HCEC 1CT (cell line): Measurements from ENCODE around the gene OPHN1.

Source experiments
- DNase-seq: peaks from one replicate; pipeline ENCODE4 v3.0.0-alpha.2; 2017

Gene OPHN1, protein sequence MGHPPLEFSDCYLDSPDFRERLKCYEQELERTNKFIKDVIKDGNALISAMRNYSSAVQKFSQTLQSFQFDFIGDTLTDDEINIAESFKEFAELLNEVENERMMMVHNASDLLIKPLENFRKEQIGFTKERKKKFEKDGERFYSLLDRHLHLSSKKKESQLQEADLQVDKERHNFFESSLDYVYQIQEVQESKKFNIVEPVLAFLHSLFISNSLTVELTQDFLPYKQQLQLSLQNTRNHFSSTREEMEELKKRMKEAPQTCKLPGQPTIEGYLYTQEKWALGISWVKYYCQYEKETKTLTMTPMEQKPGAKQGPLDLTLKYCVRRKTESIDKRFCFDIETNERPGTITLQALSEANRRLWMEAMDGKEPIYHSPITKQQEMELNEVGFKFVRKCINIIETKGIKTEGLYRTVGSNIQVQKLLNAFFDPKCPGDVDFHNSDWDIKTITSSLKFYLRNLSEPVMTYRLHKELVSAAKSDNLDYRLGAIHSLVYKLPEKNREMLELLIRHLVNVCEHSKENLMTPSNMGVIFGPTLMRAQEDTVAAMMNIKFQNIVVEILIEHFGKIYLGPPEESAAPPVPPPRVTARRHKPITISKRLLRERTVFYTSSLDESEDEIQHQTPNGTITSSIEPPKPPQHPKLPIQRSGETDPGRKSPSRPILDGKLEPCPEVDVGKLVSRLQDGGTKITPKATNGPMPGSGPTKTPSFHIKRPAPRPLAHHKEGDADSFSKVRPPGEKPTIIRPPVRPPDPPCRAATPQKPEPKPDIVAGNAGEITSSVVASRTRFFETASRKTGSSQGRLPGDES

DNA sequence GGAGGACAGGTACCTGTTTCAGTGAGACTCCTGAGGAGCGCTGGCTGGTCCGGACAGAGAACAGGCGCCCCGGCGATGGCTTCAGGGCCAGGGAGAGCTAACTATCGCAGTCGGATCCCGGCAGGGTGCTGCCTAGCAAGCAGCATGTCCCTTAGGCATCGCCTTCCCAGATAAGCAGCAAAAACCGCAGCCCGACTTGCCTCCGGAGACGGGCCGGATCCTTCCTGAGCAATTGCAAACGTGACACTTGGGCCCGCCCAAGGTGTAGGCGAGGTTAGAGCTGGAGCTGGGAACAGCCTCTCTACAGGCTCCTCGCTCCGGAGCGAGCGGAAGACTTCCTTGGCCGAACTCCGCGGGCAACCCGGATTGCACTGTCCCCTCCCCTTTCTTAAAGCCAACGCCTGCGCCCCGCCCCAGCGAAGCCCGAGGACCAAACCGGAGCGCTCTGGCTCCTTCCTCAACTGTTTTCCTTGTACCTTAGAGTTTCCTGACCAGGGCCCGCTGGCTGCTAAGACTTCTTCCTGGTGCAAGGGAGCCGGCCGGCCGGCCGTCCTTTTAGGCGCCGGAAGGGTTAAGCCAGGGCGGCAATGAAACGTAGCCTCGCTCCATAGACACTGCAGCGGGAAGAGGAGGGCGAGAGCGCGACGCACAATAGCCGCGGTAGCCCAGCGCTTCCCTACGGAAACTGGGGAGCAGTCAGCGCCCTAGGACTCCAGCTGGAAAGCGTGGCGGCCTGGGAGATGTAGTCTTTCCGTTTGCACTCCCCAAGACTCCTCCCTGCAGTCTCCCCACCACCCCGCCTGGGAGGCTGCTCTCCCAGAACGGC is at the start of gene OPHN1:
TSS of gene OPHN1 (minus strand) at position 341 of the 826 bp plus-strand sequence. CDS start 475 bp downstream, outside the sequence.
- peak; percentile 82 for DNase-seq

DNA sequence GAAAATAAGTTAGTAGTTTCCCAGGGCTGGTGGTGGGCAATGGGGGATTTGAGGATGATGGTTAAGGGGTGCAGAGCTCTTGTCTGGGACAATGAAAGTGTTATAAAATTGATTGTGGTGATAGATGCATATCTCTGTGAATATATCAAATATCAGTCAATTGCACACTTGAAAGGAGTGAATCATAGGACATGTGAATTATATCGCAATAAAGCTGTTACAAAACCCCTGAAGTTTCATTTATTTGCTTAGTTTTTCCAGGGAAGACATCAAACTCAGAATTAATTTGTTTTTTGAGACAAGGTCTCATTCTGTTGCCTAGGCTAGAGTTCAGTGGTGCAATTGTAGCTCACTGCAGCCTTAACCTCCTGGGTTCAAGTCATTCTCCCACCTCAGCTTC is 47.7 kb upstream of the OPHN1 start:
- no peak for DNase-seq

DNA sequence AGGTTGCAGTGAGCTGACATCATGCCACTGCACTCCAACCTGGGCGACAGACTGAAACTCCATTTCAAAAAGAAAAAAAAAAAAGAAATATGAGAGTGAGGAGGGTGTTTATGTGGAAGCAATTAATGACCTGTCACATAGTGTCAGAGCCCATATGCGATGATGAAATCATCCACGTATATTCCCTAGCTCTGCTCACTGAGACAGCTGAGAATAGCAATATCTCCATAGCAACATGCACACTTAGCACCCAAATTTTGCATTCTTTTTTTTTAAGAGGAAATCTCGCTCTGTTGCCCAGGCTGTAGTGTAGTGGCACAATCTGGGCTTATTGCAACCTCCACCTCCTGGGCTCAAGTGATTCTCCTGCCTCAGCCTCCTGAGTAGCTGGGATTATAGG is 31.5 kb upstream of the OPHN1 start:
- DNase-seq, result no peak

DNA sequence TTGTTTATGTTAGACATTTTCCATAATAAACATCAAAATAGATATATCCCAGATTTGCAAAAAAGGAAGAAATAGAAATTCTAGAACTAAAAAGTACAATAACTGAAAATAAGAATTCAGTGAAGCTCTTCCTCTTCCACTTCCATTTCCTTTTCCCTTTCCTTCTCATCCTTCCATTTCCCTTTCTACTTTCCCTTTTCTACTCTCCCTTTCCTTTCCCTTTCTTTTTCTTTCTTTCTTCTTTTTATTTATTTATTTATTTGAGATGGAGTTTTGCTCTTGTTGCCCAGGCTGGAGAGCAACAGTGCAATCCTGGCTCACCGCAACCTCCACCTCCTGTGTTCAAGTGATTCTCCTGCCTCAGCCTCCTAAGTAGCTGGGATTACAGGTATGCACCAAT is 30.6 kb upstream of the OPHN1 start:
- no peak for DNase-seq

DNA sequence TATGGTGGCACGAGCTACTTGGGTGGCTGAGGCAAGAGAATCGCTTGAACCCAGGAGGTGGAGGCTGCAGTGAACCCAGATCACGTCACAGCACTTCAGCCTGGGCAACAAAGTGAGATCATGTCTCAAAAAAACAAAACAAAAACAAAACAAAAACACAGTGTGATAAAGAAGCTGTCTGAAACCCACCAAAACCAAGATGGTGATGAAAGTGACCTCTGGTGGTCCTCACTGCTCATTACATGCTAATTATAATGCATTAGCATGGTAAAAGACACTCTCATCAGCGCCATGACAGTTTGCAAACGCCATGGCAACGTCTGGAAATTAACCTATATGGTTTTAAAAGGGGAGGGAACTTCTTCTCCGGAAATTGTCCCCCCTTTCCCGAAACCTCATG is 29.4 kb upstream of the OPHN1 start:
- peak; percentile 37 for DNase-seq

DNA sequence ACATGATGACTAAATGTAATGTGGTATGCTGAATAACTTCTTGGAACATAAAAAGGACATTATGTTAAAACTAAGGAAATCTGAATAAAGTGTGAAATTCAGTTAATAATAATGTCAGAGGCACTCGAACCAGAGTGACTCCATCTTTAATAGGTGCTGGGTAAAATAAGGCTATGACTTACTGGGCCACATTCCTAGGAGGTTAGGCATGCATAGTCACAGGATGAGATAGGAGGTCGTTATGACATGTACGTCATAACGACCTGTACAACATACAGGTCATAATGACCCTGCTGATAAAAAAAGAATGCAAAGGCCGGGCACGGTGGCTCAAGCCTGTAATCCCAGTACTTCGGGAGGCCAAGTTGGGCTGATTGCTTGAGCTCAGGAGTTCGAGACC is 28.9 kb upstream of the OPHN1 start:
- peak; percentile 36 for DNase-seq

DNA sequence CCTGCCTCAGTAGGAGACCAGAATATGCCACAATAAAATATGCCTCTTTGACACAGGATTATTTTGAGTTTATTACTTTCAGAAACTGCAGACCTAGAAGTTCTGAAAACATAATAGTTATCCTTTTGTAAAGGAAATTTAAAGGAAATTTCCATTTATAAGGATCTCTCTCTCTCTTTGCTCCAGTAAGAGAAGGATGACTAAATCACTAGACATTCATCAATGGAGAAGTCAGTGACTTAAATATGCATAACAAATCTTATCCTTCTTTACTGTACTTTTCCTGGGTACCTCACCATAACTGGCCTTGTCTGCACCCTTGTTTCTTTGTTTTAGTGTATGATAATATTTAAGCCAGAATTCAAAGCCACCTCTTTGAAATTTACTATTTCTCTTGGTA is 28.3 kb upstream of the OPHN1 start:
- peak; percentile 7 for DNase-seq

DNA sequence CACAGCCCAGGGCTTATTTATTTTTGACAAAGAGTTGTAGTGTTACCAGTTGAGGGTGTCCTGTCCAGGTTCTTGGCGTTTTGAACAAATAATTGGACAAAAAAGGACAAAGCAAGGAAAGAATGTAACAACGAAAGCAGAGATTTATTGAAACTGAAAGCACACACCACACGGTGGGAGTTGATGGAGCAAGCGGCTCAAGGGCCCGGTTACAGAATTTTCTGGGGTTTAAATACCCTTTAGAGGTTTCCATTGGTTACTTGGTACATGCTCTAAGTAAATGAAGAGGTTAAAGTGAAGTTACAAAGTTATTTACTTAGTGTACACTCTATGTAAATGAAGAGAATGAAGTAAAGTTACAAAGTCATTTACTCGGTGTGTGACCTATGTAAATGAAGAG is 27.8 kb upstream of the OPHN1 start:
- no peak for DNase-seq

DNA sequence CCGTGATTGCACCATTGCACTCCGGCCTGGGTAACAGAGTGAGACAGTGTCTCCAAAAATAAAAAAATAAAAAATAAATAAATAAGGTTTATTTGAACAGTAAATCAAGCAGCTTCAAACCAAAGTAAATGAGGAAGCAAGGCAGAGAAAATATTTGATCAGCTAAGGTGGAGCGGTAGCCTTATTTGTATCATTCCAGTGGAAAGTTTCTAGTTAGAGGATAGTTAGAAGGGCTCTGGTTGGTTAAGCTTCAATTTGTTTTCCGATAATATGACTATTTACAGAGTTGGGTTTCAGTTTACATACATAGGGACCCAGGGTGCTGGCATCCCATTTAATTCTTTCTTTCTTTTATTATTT is 21.8 kb upstream of the OPHN1 start:
- DNase-seq, result no peak

DNA sequence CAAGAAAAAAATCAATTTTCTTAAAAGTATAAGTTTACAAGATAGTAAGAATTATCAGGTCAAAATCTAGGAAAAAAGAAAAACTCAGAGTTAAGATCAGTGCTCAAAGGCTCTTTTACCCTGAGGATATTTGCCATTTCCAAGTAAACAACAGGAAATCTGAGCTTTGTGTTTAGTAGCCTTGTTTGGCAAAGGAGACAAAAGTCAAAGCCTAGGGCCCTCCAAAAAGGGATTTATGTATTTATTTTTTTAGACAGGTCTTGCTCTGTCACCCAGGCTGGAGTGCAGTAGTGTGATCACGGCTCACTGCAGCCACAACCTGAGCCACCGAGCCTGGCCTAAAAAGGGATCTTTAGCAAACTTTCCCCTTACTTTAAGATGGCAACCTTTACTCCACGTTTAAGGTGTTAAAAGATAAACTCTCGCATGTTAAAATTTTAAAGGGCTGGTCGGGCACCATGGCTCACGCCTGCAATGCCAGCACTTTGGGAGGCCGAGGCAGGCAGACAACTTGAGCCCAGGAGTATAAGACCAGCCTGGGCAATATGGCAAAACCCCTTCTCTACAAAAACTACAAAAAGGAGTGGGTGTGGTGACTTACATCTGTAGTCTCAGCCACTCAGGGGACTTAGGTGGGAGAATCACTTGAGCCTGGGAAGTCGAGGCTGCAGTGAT is 21.3 kb upstream of the OPHN1 start:
- no peak for DNase-seq

DNA sequence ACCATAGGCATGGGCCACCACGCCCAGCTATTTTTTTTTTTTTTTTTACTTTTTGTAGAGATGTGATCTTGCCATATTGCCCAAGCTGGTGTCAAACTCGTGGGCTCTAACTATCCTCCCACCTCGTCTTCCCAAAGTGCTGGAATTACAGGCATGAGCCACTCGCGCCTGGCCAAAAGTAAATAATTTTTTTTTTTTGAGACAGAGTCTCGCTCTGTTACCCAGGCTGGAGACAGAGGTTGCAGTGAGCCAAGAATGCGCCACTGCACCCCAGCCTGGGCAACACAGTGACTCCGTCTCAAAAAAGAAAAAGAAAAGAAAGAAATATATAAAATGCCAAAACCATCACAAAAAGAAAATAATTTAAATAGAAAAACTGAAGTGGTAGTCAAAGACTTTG is 18.4 kb upstream of the OPHN1 start:
- DNase-seq, result no peak

DNA sequence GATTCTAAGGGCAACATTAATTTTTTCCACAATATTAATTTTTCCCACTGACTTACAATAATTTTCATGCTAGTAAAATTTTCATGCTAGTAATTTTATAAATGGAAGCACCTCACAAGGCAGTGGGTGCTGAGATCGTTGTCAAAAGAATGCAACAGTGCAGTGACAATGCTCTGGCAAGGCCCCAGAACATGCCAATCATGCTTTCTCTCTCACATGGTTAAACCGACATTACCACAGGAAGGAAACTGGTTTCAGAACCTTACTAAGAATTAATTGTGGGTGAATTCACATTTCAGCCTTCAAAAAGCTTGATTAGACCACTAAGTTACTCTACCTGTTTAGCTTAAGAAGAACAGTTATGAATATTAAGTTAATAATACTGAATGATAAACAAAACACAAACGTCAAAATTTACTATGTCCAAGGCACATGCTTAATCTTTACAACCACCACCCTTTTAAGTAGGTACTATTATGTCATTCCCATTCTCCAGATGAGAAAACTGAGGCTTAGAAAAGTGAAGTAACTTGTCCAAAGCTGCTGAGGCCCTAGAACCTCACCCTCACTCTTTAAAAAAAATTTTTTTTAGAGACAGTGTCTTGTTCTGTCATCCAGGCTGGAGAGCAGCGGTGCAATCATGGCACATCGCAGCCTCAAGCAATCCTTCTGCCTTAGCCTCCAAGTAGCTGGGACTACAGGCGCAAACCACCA is 10.0 kb upstream of the OPHN1 start:
- peak; percentile 47 for DNase-seq

DNA sequence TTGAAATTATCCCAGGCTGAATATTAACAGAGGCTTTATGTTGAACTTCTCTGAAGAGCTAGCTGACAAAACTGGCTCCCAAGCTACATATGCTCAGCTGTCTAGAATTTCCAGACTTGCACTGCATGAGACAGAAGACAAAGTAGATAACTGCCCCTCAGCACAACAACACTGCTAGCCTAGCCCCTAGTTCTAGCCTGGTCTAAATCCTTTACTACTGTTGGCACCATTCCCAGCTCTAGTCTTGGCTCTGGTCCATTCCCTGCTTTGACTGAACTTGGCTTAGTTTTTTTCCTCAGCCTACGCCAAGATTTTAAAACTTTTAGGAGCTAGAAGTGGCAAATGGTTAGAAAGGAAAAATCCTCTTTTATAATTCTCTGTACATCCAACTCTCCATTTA is 7.6 kb upstream of the OPHN1 start:
- peak; percentile 28 for DNase-seq

DNA sequence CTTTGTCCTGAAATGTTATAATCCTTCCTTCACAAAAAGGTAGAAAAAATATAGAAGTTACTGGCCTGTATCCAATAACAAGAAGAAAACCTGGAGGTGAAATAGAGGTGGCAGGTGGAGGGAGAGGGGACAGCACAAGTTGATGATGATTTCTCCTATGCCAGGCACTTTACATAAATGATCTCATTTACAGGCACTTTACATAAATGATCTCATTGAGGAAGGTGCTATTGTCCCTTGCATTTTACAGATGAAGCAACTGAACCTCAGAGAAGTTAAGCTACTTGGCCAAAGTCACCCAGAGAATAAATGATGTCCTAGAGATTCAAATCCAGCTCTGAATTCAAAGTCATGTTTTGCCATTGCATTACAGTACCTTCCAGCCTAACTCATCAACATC is 7.1 kb upstream of the OPHN1 start:
- no peak for DNase-seq

DNA sequence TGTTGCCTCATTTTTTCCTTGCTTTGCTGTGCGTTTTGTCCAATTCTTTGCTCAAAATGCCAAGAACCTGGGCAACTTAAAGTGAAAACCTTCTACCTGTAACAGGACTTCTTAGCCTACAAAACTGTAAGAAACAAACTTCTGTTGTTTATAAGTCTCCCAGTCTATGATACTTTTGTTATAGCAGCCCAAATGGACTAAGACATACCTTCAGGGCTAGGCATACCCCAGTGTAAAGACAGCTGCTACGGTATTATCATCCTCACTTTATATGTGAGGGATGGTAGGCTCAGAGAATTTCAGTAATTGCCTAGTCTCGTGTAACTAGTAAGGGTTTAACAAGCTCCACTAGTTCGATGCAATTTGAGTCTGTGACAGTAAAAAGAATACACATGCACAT is 6.0 kb upstream of the OPHN1 start:
- no peak for DNase-seq

DNA sequence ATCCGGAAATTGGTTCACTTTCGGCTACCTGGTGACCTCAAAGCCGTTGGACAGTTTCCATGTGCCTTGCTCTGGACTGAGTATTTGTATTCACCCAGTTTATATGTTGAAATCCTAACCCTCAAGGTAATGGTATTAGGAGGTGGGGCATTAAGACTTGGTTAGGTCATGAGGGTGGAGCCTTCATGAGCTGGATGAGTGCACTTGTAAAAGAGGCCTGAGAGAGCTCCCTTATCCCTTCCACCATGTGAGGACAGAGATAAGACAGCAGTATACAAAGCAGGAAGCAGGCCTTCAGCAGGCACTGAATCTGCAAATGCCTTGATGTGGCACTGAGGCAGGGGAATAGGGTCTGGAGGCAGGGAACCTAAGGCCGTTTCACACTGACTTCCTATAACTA is 5.3 kb upstream of the OPHN1 start:
- no peak for DNase-seq

DNA sequence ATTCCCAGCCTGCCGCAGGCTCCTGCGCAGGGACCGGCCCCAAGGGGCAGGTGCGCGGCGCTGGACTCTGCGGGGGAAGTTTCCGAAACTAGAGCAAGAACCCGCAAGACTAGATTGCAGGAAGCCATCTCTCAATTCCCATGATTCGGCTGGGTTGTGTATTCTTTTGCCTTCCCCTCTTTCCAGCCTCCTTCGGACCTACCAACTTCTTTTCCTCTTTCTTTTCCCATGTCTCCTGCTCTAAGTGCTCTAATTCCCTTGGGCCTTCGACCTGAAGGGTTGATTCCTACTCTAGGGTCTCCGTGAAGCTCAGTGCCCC is 645 bp upstream of the OPHN1 start:
- no peak for DNase-seq

DNA sequence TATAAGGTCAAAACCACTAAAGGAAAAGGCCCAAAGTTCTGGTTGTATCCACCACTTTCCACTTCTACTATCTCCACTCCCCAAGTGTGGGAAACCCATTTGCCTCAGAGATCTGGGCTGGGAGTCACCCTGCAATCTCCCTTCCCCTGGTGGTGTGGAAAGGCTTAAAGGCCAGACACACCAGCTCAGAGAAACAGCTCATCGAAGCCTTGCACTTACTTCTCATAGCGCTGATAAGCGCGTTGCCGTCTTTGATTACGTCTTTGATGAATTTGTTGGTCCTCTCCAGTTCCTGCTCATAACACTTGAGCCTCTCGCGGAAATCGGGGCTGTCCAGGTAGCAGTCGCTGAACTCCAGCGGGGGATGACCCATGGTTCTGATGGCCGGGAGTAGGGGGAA is 647 bp downstream of the OPHN1 start:
- DNase-seq, result peak; percentile 12

DNA sequence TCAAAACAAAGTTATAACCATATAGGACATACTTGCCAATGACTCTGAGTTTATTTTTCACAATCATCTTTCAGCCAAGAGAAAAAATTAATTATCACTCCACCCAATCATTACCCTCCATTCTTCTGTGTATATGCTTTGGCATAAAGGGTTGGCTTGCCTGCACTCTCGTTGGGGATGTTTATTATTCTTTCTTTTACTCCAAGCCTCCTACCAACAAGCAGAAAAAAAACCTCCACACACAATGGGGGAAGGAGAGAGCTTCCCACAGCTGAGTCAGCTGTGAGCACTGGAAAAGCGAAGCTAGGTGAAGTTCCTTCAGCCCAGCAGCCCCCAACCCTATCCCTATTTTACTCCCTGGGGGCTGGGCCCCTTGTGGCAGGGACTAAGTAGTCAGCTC is 1.5 kb downstream of the OPHN1 start:
- no peak for DNase-seq

DNA sequence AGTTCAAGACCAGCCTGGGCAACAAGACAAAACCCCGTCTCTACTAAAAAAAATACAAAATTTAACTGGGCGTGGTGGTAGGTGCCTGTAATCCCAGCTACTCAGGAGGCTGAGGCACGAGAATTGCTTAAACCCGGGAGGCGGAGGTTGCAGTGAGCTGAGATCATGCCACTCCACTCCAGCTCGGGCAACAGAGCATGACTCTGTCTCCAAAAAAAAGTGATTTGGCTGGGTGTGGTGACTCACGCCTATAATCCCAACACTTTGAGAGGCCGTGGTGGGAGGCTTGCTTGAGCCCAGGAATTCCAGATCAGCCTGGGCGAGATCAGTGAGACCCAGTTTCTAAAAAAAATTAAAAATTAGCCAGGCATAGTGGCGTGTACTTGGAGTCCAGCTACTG is 4.1 kb downstream of the OPHN1 start:
- peak; percentile 69 for DNase-seq

DNA sequence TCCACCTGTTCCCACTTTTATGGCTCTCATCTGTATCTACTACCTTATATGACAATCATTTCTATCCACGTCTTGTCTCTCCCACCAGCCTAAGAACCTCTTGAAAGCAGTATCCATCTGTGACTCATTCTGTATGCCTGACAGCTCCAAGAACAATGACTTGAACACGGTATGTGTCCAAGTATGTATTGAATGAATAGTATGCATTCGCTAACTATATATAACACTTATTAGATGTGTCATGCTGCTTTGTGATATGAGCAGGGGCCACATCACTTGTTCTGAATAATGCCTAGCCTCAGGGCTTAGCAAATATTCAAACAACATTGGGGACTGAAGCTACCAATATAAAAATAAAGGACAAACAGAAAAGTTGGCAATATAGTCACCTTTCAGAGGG is 4.9 kb downstream of the OPHN1 start:
- DNase-seq, result peak; percentile 76

DNA sequence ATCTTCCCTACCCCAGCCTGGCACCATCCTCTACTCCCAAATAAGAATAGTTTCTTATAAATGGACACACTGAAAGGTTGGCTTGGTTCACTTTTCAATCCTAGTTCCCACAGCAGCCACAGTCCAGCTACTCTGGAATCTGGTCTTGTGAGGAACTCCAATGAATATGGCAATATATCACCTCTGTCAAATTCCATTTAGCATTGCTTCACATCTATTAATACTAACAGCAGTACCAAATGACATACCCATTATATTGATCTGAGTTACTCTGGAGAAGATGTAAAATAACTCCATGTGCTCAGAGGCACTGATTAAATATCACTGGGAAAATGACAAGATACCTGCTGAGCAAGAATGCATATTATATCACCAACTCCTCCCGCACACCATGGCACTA is 8.6 kb downstream of the OPHN1 start:
- no peak for DNase-seq

DNA sequence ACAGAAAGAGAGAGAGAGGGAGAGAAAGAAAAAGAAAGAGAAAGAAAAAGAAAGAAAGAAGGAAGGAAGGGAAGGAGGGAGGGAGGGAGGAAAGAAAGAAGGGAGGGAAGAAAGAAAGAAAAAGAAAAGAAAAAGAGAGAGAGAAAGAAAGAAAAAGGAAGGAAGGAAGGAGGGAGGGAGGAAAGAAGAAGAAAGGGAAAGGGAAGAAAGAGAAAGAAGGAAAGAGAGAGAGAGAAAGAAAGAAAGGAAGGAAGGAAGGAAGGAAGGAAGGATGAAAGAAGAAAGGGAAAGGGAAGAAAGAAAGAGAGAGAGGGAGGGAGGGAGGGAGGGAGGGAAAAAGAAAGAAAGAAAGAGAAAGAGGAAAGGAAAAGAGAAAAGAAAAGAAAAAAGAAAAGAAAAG is 10.8 kb downstream of the OPHN1 start:
- DNase-seq, result no peak
